ACC112 (cell line): Measurements from ENCODE around the gene FCHSD2.

Experiments used
- H2AFZ ChIP-seq: fragments of 200-600 bp; sonication (generic); one replicate; pipeline ENCODE4 v1.6.0; 2017; ENCODE audit warnings: antibody characterized with exemption, low read length; ENCODE audit not compliant: unreplicated experiment
- H3K27ac ChIP-seq: fragments of 200-600 bp; sonication (generic); 2 replicates; pipeline ENCODE4 v1.5.1; 2014; ENCODE audit warnings: low read depth, mild to moderate bottlenecking, antibody characterized with exemption, low read length, moderate library complexity
- H3K27me3 ChIP-seq: fragments of 200-600 bp; sonication (generic); 2 replicates; pipeline ENCODE4 v1.6.1; 2014; ENCODE audit warnings: mild to moderate bottlenecking, antibody characterized with exemption, low read length, moderate library complexity, mixed read lengths; ENCODE audit not compliant: insufficient read depth
- H3K36me3 ChIP-seq: fragments of 200-600 bp; sonication (generic); 2 replicates; pipeline ENCODE4 v1.6.1; 2016; ENCODE audit warnings: mild to moderate bottlenecking, antibody characterized with exemption, low read length, moderate library complexity, mixed read lengths; ENCODE audit not compliant: insufficient read depth
- H3K4me1 ChIP-seq: fragments of 200-600 bp; sonication (generic); one replicate; pipeline ENCODE4 v1.6.1; 2016; ENCODE audit warnings: low read length, mixed read lengths; ENCODE audit not compliant: insufficient read depth, unreplicated experiment, control insufficient read depth
- H3K4me3 ChIP-seq: fragments of 200-600 bp; sonication (generic); 2 replicates; pipeline ENCODE4 v1.5.1; 2014; ENCODE audit warnings: mild to moderate bottlenecking, low read depth, low read length
- H3K79me2 ChIP-seq: fragments of 200-600 bp; sonication (generic); one replicate; pipeline ENCODE4 v1.6.0; 2016; ENCODE audit warnings: low read length; ENCODE audit not compliant: control insufficient read depth, unreplicated experiment, insufficient read depth

The FCHSD2 gene

GRCh38 chr11:73059915-73060314, 82.2 kb downstream of the FCHSD2 start:
- Histone ChIP-seq H3K79me2 (no peaks in the 10 kb centered on the region), H2AFZ (no peak overlapping the region), H3K4me1 (no peaks in the 10 kb centered on the region), H3K4me3 (no peak overlapping the region), H3K36me3 (no peaks in the 10 kb centered on the region), H3K27ac (no peak overlapping the region), H3K27me3 (no peaks in the 10 kb centered on the region)

GRCh38 chr11:73058989-73059674, 83.0 kb downstream of the FCHSD2 start:
- Histone ChIP-seq H3K4me3 (no peak overlapping the region), H3K4me1 (no peaks in the 10 kb centered on the region), H3K27ac (no peak overlapping the region), H3K79me2 (no peaks in the 10 kb centered on the region), H2AFZ (no peak overlapping the region), H3K36me3 (no peaks in the 10 kb centered on the region), H3K27me3 (no peaks in the 10 kb centered on the region)

GRCh38 chr11:73055655-73056354, 86.3 kb downstream of the FCHSD2 start:
- Histone ChIP-seq H3K36me3 (no peaks in the 10 kb centered on the region), H3K4me1 (no peaks in the 10 kb centered on the region), H2AFZ (no peak overlapping the region), H3K79me2 (no peaks in the 10 kb centered on the region), H3K27me3 (no peaks in the 10 kb centered on the region), H3K27ac (no peak overlapping the region), H3K4me3 (no peak overlapping the region)

- H3K4me1 ChIP-seq, result no peaks in the 10 kb centered on the region
- H3K79me2 ChIP-seq, result no peaks in the 10 kb centered on the region
- no peak overlapping the region for H3K4me3 ChIP-seq
- no peak overlapping the region for H2AFZ ChIP-seq
- H3K27me3 ChIP-seq, result no peaks in the 10 kb centered on the region
- H3K27ac ChIP-seq, result no peak overlapping the region
- no peaks in the 10 kb centered on the region for H3K36me3 ChIP-seq
Observed at GRCh38 chr11:73055002-73055401, 87.1 kb downstream of the FCHSD2 start.

GRCh38 chr11:73053964-73054363, 88.2 kb downstream of the FCHSD2 start:
- no peaks in the 10 kb centered on the region for H3K36me3 ChIP-seq
- H3K4me1 ChIP-seq, result no peaks in the 10 kb centered on the region
- no peak overlapping the region for H3K27ac ChIP-seq
- no peaks in the 10 kb centered on the region for H3K79me2 ChIP-seq
- H3K4me3 ChIP-seq, result no peak overlapping the region
- no peaks in the 10 kb centered on the region for H3K27me3 ChIP-seq
- no peak overlapping the region for H2AFZ ChIP-seq

GRCh38 chr11:73048446-73048845, 93.7 kb downstream of the FCHSD2 start:
- Histone ChIP-seq H3K27ac (no peak overlapping the region), H3K27me3 (no peaks in the 10 kb centered on the region), H3K4me1 (no peaks in the 10 kb centered on the region), H3K36me3 (0 out of 2 replicates have a peak, but pooled peaks cover 4% of the 10 kb centered on the region), H2AFZ (no peak overlapping the region), H3K79me2 (no peaks in the 10 kb centered on the region), H3K4me3 (no peak overlapping the region)

GRCh38 chr11:73047773-73048371, 94.2 kb downstream of the FCHSD2 start:
- H3K27me3 ChIP-seq, result no peaks in the 10 kb centered on the region
- no peak overlapping the region for H2AFZ ChIP-seq
- H3K4me3 ChIP-seq, result no peak overlapping the region
- no peaks in the 10 kb centered on the region for H3K79me2 ChIP-seq
- no peak overlapping the region for H3K27ac ChIP-seq
- no peaks in the 10 kb centered on the region for H3K4me1 ChIP-seq
- 0 out of 2 replicates have a peak, but pooled peaks cover 6% of the 10 kb centered on the region for H3K36me3 ChIP-seq

GRCh38 chr11:73040046-73040445, 102.1 kb downstream of the FCHSD2 start:
- H3K79me2 ChIP-seq, result no peaks in the 10 kb centered on the region

GRCh38 chr11:73034777-73035176, 107.3 kb downstream of the FCHSD2 start:
- Histone ChIP-seq H3K79me2 (no peaks in the 10 kb centered on the region), H3K36me3 (no peaks in the 10 kb centered on the region), H2AFZ (no peak overlapping the region), H3K27me3 (no peaks in the 10 kb centered on the region), H3K4me3 (no peak overlapping the region), H3K4me1 (no peaks in the 10 kb centered on the region), H3K27ac (no peak overlapping the region)

More at GRCh38 chr11:73040046-73040445, 102.1 kb downstream of the FCHSD2 start:
- Histone ChIP-seq H3K4me3 (no peak overlapping the region), H3K36me3 (0 out of 2 replicates have a peak, but pooled peaks cover 14% of the 10 kb centered on the region), H3K27ac (no peak overlapping the region), H2AFZ (no peak overlapping the region), H3K27me3 (no peaks in the 10 kb centered on the region), H3K4me1 (no peaks in the 10 kb centered on the region)

- H3K79me2 ChIP-seq, result no peaks in the 10 kb centered on the region
- no peaks in the 10 kb centered on the region for H3K4me1 ChIP-seq
- no peaks in the 10 kb centered on the region for H3K36me3 ChIP-seq
Observed at GRCh38 chr11:73034331-73034730, 107.8 kb downstream of the FCHSD2 start.

More at GRCh38 chr11:73034331-73034730, 107.8 kb downstream of the FCHSD2 start:
- H2AFZ ChIP-seq, result no peak overlapping the region
- no peak overlapping the region for H3K4me3 ChIP-seq
- no peaks in the 10 kb centered on the region for H3K27me3 ChIP-seq
- no peak overlapping the region for H3K27ac ChIP-seq
